ENCODE measurements around the gene POU6F1. TPM values are rescaled to one million over a fixed set of nuclear protein-coding genes. Genes with fewer than 3 reads are reported as not detected.

Gene POU6F1
- total and polyA plus RNA-seq, 2 donors from 2014 or later: 5.2 to 20.0 TPM

DNA sequence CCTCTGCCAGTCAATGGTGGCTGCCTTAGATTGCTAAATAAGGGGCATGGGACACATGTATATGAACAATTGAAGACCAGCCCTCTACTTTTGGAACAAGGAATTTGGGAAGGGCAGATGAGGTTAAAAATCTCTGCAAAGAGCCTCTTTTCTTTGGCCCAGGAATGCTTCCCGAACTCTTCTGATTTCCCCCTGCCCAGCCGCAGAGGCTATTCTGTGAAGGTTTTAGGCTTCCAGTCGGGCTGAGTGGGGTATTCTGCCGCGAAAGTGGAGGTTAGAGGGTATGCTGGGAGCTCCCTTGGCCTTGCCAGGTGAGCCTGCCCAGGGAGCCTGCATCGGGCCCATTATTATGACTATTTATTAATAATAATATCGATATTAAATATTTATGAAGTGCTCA lies 1.2 kb downstream of the POU6F1 start:
- Histone ChIP-seq H3K9ac (ENCODE audit: low read length in 3 of 3) (peak overlapping the region in 2 of 3 donors; percentile 75 to 77), H3K27me3 (ENCODE audit: control insufficient read depth, insufficient read depth, low read length) (no peaks in the 10 kb centered on the region), H3K36me3 (ENCODE audit: control insufficient read depth in 2 of 3, insufficient read depth in 3 of 3, low read length in 3 of 3) (no peaks in the 10 kb centered on the region), H3K4me3 (ENCODE audit: low read length in 3 of 3) (peak overlapping the region in 2 of 3 donors; percentile 61 to 70), H3K9me3 (ENCODE audit: control insufficient read depth in 2 of 3, insufficient read depth in 1 of 3, low read length in 3 of 3) (no peaks in the 10 kb centered on the region), H3K27ac (ENCODE audit: low read depth in 2 of 2, low read length in 2 of 2) (peak overlapping the region; percentile 63 to 95), H3K4me1 (ENCODE audit: control insufficient read depth in 2 of 3, insufficient read depth in 2 of 3, low read depth in 1 of 3, low read length in 3 of 3) (peaks cover 2 to 18% (median 7%) of the 10 kb centered on the region in 3 donors)
- TF ChIP-seq, protein P1, sequence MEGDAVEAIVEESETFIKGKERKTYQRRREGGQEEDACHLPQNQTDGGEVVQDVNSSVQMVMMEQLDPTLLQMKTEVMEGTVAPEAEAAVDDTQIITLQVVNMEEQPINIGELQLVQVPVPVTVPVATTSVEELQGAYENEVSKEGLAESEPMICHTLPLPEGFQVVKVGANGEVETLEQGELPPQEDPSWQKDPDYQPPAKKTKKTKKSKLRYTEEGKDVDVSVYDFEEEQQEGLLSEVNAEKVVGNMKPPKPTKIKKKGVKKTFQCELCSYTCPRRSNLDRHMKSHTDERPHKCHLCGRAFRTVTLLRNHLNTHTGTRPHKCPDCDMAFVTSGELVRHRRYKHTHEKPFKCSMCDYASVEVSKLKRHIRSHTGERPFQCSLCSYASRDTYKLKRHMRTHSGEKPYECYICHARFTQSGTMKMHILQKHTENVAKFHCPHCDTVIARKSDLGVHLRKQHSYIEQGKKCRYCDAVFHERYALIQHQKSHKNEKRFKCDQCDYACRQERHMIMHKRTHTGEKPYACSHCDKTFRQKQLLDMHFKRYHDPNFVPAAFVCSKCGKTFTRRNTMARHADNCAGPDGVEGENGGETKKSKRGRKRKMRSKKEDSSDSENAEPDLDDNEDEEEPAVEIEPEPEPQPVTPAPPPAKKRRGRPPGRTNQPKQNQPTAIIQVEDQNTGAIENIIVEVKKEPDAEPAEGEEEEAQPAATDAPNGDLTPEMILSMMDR (IDR thresholded peaks at IDR 0.05; ENCODE audit: borderline replicate concordance, extremely low read depth, insufficient read depth): no peak
- intact Hi-C loops (cut with DNase I): no loop called here
- FAIRE-seq: no peak
- no peak for DNase-seq

DNA sequence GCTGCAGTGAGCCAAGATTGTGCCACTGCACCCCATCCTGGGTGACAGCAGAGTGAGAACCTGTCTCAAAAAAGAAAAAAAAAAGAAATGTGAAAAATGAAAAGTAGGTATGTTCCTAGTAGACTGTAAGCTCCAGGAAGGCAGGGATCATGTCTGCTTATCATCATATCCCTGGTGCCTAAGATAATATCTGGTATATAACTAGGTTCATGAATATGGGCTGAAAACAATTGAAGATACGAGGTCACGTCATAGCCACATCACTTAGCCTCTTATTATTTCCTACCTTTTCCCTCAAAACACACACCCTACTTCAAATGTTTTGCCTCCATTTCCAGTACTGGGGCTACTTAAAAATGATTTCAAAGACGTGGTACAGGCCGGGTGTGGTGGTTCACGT lies 3.0 kb downstream of the POU6F1 start:
- DNase-seq (no peak), FAIRE-seq (no peak)
- H3K4me3 ChIP-seq (ENCODE audit: low read length in 3 of 3): no peak overlapping the region
- H3K27ac ChIP-seq (ENCODE audit: low read depth in 2 of 2, low read length in 2 of 2): no peak overlapping the region
- no peaks in the 10 kb centered on the region for H3K9me3 ChIP-seq (ENCODE audit: control insufficient read depth in 2 of 3, insufficient read depth in 1 of 3, low read length in 3 of 3)
- peaks cover 2 to 18% (median 7%) of the 10 kb centered on the region in 3 donors for H3K4me1 ChIP-seq (ENCODE audit: control insufficient read depth in 2 of 3, insufficient read depth in 2 of 3, low read depth in 1 of 3, low read length in 3 of 3)
- no peaks in the 10 kb centered on the region for H3K36me3 ChIP-seq (ENCODE audit: control insufficient read depth in 2 of 3, insufficient read depth in 3 of 3, low read length in 3 of 3)
- TF ChIP-seq, protein P1 (IDR thresholded peaks at IDR 0.05; ENCODE audit: borderline replicate concordance, extremely low read depth, insufficient read depth): no peak
- no peak overlapping the region for H3K9ac ChIP-seq (ENCODE audit: low read length in 3 of 3)
- H3K27me3 ChIP-seq (ENCODE audit: control insufficient read depth, insufficient read depth, low read length): no peaks in the 10 kb centered on the region
- intact Hi-C loops (cut with DNase I): no loop called here

DNA sequence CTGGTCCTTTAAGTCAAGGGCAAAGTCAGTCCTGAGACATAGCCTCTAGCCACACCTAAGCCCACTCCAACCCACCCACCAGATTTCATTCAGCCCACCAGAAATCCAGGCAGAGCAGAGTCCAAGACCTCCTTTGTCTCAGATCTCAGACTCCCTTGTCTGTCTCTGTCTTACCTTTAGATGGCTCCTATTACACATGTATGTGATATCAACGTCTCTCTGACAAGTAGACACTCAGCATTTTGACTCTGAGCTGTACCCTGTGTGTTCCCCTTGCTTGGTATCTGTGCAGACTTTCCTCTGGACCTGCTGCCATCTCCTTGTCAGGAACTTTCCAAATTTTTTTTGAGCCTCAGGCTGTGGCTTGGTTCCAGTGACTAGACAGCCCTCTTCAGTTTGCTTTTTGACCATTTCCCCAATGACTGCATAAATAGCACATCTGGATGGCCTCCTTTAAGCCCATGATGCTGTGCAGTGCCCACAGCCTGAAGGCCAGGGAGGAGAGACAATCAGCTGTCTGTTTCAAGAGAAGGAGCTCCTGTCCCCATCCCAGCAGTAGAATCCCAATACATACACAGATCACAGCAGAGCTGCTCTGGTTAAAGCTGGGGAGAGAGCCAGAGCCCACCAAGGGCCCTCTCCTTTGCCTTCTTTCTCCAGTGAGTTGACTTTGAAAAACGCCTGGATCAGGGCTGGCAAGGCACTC lies 7.0 kb downstream of the POU6F1 start:
- H3K4me1 ChIP-seq (ENCODE audit: control insufficient read depth in 2 of 3, insufficient read depth in 2 of 3, low read depth in 1 of 3, low read length in 3 of 3): no peaks in the 10 kb centered on the region
- DNase-seq: peak in 1 of 5 donors; percentile 12
- TF ChIP-seq, protein P1 (IDR thresholded peaks at IDR 0.05; ENCODE audit: borderline replicate concordance, extremely low read depth, insufficient read depth): no peak
- no peaks in the 10 kb centered on the region for H3K9me3 ChIP-seq (ENCODE audit: control insufficient read depth in 2 of 3, insufficient read depth in 1 of 3, low read length in 3 of 3)
- no peak for FAIRE-seq
- H3K9ac ChIP-seq (ENCODE audit: low read length in 3 of 3): no peak overlapping the region
- intact Hi-C loops (cut with DNase I): no loop called here
- H3K27ac ChIP-seq (ENCODE audit: low read depth in 2 of 2, low read length in 2 of 2): no peak overlapping the region
- no peak overlapping the region for H3K4me3 ChIP-seq (ENCODE audit: low read length in 3 of 3)
- H3K36me3 ChIP-seq (ENCODE audit: control insufficient read depth in 2 of 3, insufficient read depth in 3 of 3, low read length in 3 of 3): no peaks in the 10 kb centered on the region
- no peaks in the 10 kb centered on the region for H3K27me3 ChIP-seq (ENCODE audit: control insufficient read depth, insufficient read depth, low read length)
